GM21423 (cell line): ENCODE results near the gene DESI1.
"Not testable (repeated sequence)": the region's sequence is repeated elsewhere in the genome, so short reads cannot be mapped to it uniquely, and the experiment has no call there.

Experiments used
- ATAC-seq: cut with Tn5 transposase; IDR thresholded peaks from one replicate; pipeline ENCODE4 v1.9.1; 2021; ENCODE audit warnings: mild to moderate bottlenecking, moderate library complexity; ENCODE audit not compliant: unreplicated experiment

Gene DESI1

GRCh38 chr22:41636467-41636866 is 15.6 kb upstream of the DESI1 start:
- no peak for ATAC-seq

GRCh38 chr22:41634610-41635009 is 13.8 kb upstream of the DESI1 start:
- ATAC-seq = not testable (repeated sequence)

GRCh38 chr22:41631615-41632014 is 10.8 kb upstream of the DESI1 start:
- not testable (repeated sequence) for ATAC-seq

GRCh38 chr22:41631115-41631514 is 10.3 kb upstream of the DESI1 start:
- not testable (repeated sequence) for ATAC-seq

- ATAC-seq = no peak
Observed at GRCh38 chr22:41625577-41625976, 4.7 kb upstream of the DESI1 start.

- ATAC-seq = no peak
Observed at GRCh38 chr22:41621911-41622179, 1.0 kb upstream of the DESI1 start.

GRCh38 chr22:41621099-41621910 is 462 bp upstream of the DESI1 start, which contains the start of gene XRCC6:
Gene XRCC6, plus strand, starts transcription at chr22:41621295. Its CDS starts 710 bp downstream, at chr22:41622005.
- ATAC-seq = peak; percentile 80

- no peak for ATAC-seq
Observed at GRCh38 chr22:41619979-41620588, 759 bp downstream of the DESI1 start.

GRCh38 chr22:41613456-41613855 is 7.4 kb downstream of the DESI1 start:
- ATAC-seq = no peak

- no peak for ATAC-seq
Observed at GRCh38 chr22:41612603-41613306, 8.1 kb downstream of the DESI1 start.

- ATAC-seq = no peak
Observed at GRCh38 chr22:41608386-41608785, 12.5 kb downstream of the DESI1 start.

GRCh38 chr22:41603873-41604332 is 16.9 kb downstream of the DESI1 start:
- peak; percentile 84 for ATAC-seq

- no peak for ATAC-seq
Observed at GRCh38 chr22:41600976-41601375, 19.9 kb downstream of the DESI1 start.

GRCh38 chr22:41598891-41599635 is 21.8 kb downstream of the DESI1 start:
- no peak for ATAC-seq

- ATAC-seq = no peak
Observed at GRCh38 chr22:41598081-41598480, 22.8 kb downstream of the DESI1 start.

GRCh38 chr22:41597635-41597953 is 23.2 kb downstream of the DESI1 start:
- ATAC-seq = no peak

- ATAC-seq = no peak
Observed at GRCh38 chr22:41596776-41597634, 23.8 kb downstream of the DESI1 start.

- ATAC-seq = no peak
Observed at GRCh38 chr22:41595703-41596102, 25.1 kb downstream of the DESI1 start.

- ATAC-seq = not testable (repeated sequence)
Observed at GRCh38 chr22:41593336-41593960, 27.4 kb downstream of the DESI1 start.
